HEK293 (cell line): Measurements from ENCODE around the gene TM2D1.

Experiments used
- CTCF ChIA-PET: fragments of 350-600 bp; formaldehyde crosslinking; extraction: SDS; loops from one replicate; lab custom pipeline; 2021; ENCODE audit warnings: antibody characterized with exemption; lab: Yijun Ruan, JAX
- POLR2A ChIA-PET: fragments of 300-600 bp; formaldehyde crosslinking; extraction: SDS; loops from one replicate; lab custom pipeline; 2020; ENCODE audit warnings: antibody characterized with exemption, inconsistent platforms; lab: Yijun Ruan, JAX
- H3K27ac ChIP-seq: fragments of 200-500 bp; sonication (Bioruptor generic); 2 replicates; pipeline ENCODE4 v1.5.1; 2014; ENCODE audit warnings: low read depth, low read length, control low read depth, inconsistent platforms; ENCODE audit errors: extremely low read depth
- H3K36me3 ChIP-seq, 2 experiments: fragments of 200-500 bp in 1 of 2; sonication (Bioruptor generic) in 1 of 2; 1 replicate in 1 of 2; 2 replicates in 1 of 2; pipeline ENCODE4 v1.5.1; 2014 to 2017; ENCODE audit warnings: inconsistent platforms in 2 of 2, low read length in 2 of 2; ENCODE audit not compliant: control insufficient read depth in 2 of 2, insufficient read depth in 1 of 2
- H3K4me1 ChIP-seq: fragments of 200-500 bp; sonication (Bioruptor generic); 2 replicates; pipeline ENCODE4 v1.5.1; 2014; ENCODE audit warnings: mild to moderate bottlenecking, low read length, inconsistent platforms; ENCODE audit not compliant: control insufficient read depth, insufficient read depth
- H3K4me3 ChIP-seq: 2 replicates; pipeline ENCODE4 v1.5.1; 2011; ENCODE audit warnings: low read depth, mild to moderate bottlenecking, control low read depth, low read length, moderate library complexity
- H3K9me3 ChIP-seq: fragments of 200-500 bp; sonication (Bioruptor generic); 2 replicates; pipeline ENCODE4 v1.5.1; 2014; ENCODE audit warnings: low read depth, low read length, inconsistent platforms; ENCODE audit not compliant: control insufficient read depth, insufficient read depth
- ELK4 ChIP-seq: IDR thresholded peaks from 2 replicates; pipeline ENCODE4 v1.6.1; 2011; ENCODE audit warnings: mild to moderate bottlenecking, low read depth, low read length, borderline replicate concordance
- PBX3 ChIP-seq: sonication (generic); formaldehyde crosslinking; IDR thresholded peaks from 2 replicates; pipeline ENCODE4 v1.8.1; 2022; ENCODE audit warnings: mild to moderate bottlenecking, moderate library complexity, missing genetic modification reagents
- PRDM10 ChIP-seq: fragments of 450-650 bp; formaldehyde crosslinking; IDR thresholded peaks from 2 replicates; pipeline ENCODE4 v1.5.1; 2016; ENCODE audit warnings: missing biosample characterization, missing genetic modification characterization
- SETDB1 ChIP-seq: IDR thresholded peaks from one replicate; pipeline ENCODE4 v1.6.1; 2017; ENCODE audit warnings: mild to moderate bottlenecking, low read length, moderate library complexity, mixed read lengths; ENCODE audit not compliant: insufficient read length
- SP2 ChIP-seq: fragments of 450-650 bp; formaldehyde crosslinking; IDR thresholded peaks from 2 replicates; pipeline ENCODE4 v1.5.1; 2016; ENCODE audit warnings: missing biosample characterization, missing genetic modification characterization
- SP7 ChIP-seq: fragments of 450-650 bp; formaldehyde crosslinking; IDR thresholded peaks from 2 replicates; pipeline ENCODE4 v1.5.1; 2016; ENCODE audit warnings: missing biosample characterization, missing genetic modification characterization
- ZBTB17 ChIP-seq: fragments of 450-650 bp; formaldehyde crosslinking; IDR thresholded peaks from 2 replicates; pipeline ENCODE4 v1.5.1; 2016; ENCODE audit warnings: missing biosample characterization, missing genetic modification characterization
- ZFP69B ChIP-seq: fragments of 450-650 bp; formaldehyde crosslinking; IDR thresholded peaks from 2 replicates; pipeline ENCODE4 v1.5.1; 2016; ENCODE audit warnings: missing biosample characterization, missing genetic modification characterization
- ZNF157 ChIP-seq: fragments of 450-650 bp; formaldehyde crosslinking; IDR thresholded peaks from 2 replicates; pipeline ENCODE4 v1.5.1; 2016; ENCODE audit warnings: missing biosample characterization, missing genetic modification characterization
- ZNF16 ChIP-seq: fragments of 450-650 bp; formaldehyde crosslinking; IDR thresholded peaks from 2 replicates; pipeline ENCODE4 v1.5.1; 2016; ENCODE audit warnings: low read depth, missing biosample characterization, missing genetic modification characterization
- ZNF211 ChIP-seq: fragments of 450-650 bp; formaldehyde crosslinking; IDR thresholded peaks from 2 replicates; pipeline ENCODE4 v1.5.1; 2016; ENCODE audit warnings: low read depth, missing biosample characterization, missing genetic modification characterization
- ZNF239 ChIP-seq: fragments of 450-650 bp; formaldehyde crosslinking; IDR thresholded peaks from 2 replicates; pipeline ENCODE4 v1.5.1; 2016; ENCODE audit warnings: missing biosample characterization, missing genetic modification characterization
- ZNF24 ChIP-seq: fragments of 450-650 bp; formaldehyde crosslinking; IDR thresholded peaks from 2 replicates; pipeline ENCODE4 v1.5.1; 2016; ENCODE audit warnings: missing biosample characterization, missing genetic modification characterization
- ZNF280C ChIP-seq: fragments of 450-650 bp; formaldehyde crosslinking; IDR thresholded peaks from 2 replicates; pipeline ENCODE4 v1.5.1; 2016; ENCODE audit warnings: missing biosample characterization, missing genetic modification characterization
- ZNF423 ChIP-seq: fragments of 450-650 bp; formaldehyde crosslinking; IDR thresholded peaks from 2 replicates; pipeline ENCODE4 v1.5.1; 2016; ENCODE audit warnings: missing biosample characterization, missing genetic modification characterization
- ZNF449 ChIP-seq: fragments of 450-650 bp; formaldehyde crosslinking; IDR thresholded peaks from 2 replicates; pipeline ENCODE4 v1.5.1; 2017; ENCODE audit warnings: missing biosample characterization, mild to moderate bottlenecking, missing genetic modification characterization, moderate library complexity
- ZNF501 ChIP-seq: fragments of 450-650 bp; formaldehyde crosslinking; IDR thresholded peaks from 2 replicates; pipeline ENCODE4 v1.5.1; 2016; ENCODE audit warnings: missing biosample characterization, missing genetic modification characterization
- ZNF654 ChIP-seq: fragments of 450-650 bp; formaldehyde crosslinking; IDR thresholded peaks from 2 replicates; pipeline ENCODE4 v1.5.1; 2016; ENCODE audit warnings: low read depth, missing biosample characterization, missing genetic modification characterization
- ZNF664 ChIP-seq: fragments of 450-650 bp; formaldehyde crosslinking; IDR thresholded peaks from 2 replicates; pipeline ENCODE4 v1.5.1; 2016; ENCODE audit warnings: missing biosample characterization, missing genetic modification characterization
- ZNF704 ChIP-seq: fragments of 450-650 bp; formaldehyde crosslinking; IDR thresholded peaks from 2 replicates; pipeline ENCODE4 v1.5.1; 2016; ENCODE audit warnings: missing biosample characterization, missing genetic modification characterization
- ZNF707 ChIP-seq: fragments of 450-650 bp; formaldehyde crosslinking; IDR thresholded peaks from 2 replicates; pipeline ENCODE4 v1.5.1; 2016; ENCODE audit warnings: missing biosample characterization, missing genetic modification characterization
- ZSCAN4 ChIP-seq: fragments of 450-650 bp; formaldehyde crosslinking; IDR thresholded peaks from 2 replicates; pipeline ENCODE4 v1.5.1; 2017; ENCODE audit warnings: missing biosample characterization, missing genetic modification characterization

The TM2D1 gene

GRCh38 chr1:61670016-61670415, 54.9 kb downstream of the TM2D1 start:
- CTCF ChIA-PET, result no interaction called here
- no peak overlapping the region for H3K27ac ChIP-seq
- H3K9me3 ChIP-seq, result no peaks in the 10 kb centered on the region
- H3K4me3 ChIP-seq, result no peak overlapping the region
- H3K4me1 ChIP-seq, result no peaks in the 10 kb centered on the region
- TF ChIP-seq ELK4 (no peak), ZBTB17 (no peak), ZNF664 (tag by site-specific recombination) (no peak), PBX3 (CRISPR knock-in tag) (no peak), ZNF501 (no peak), ZNF239 (no peak), ZNF157 (tag by site-specific recombination) (no peak), ZNF449 (no peak), ZNF24 (no peak), SP2 (no peak)
- no peaks in the 10 kb centered on the region for H3K36me3 ChIP-seq
- POLR2A ChIA-PET, result no interaction called here

- ChIA-PET CTCF (no interaction called here), POLR2A (no interaction called here)
- Histone ChIP-seq H3K4me1 (no peaks in the 10 kb centered on the region), H3K36me3 (no peaks in the 10 kb centered on the region), H3K27ac (no peak overlapping the region), H3K9me3 (no peaks in the 10 kb centered on the region), H3K4me3 (no peak overlapping the region)
- TF ChIP-seq ZNF211 (tag by site-specific recombination) (no peak), ZNF280C (tag by site-specific recombination) (no peak), SETDB1 (no peak), ZNF423 (no peak)
Measured at GRCh38 chr1:61659061-61659460, 65.9 kb downstream of the TM2D1 start.

- no peaks in the 10 kb centered on the region for H3K9me3 ChIP-seq
- H3K36me3 ChIP-seq, result no peaks in the 10 kb centered on the region
- ChIA-PET CTCF (no interaction called here), POLR2A (no interaction called here)
- H3K27ac ChIP-seq, result no peak overlapping the region
- H3K4me1 ChIP-seq, result no peaks in the 10 kb centered on the region
- no peak overlapping the region for H3K4me3 ChIP-seq
- no peak for TF ChIP-seq ZSCAN4
- no peak for TF ChIP-seq SP7 (tag by site-specific recombination)
- TF ChIP-seq ZNF707 (tag by site-specific recombination), result no peak
- TF ChIP-seq PRDM10 (tag by site-specific recombination), result no peak
- TF ChIP-seq ZNF704 (tag by site-specific recombination), result no peak
- no peak for TF ChIP-seq ZNF654 (tag by site-specific recombination)
- TF ChIP-seq ZFP69B (tag by site-specific recombination), result no peak
- TF ChIP-seq ZNF16 (tag by site-specific recombination), result no peak
Measured at GRCh38 chr1:61655453-61655852, 69.5 kb downstream of the TM2D1 start.
